NB4 (cell line): ENCODE measurements around the gene LDLRAD4.

ENCODE experiments used
- POLR2A ChIP-seq: IDR thresholded peaks from 2 replicates; pipeline ENCODE4 v1.6.1; 2011; ENCODE audit warnings: mild to moderate bottlenecking; ENCODE audit not compliant: insufficient read length; ENCODE audit errors: extremely low read depth
- TF ChIP-seq, protein P1 (sequence below): IDR thresholded peaks from 2 replicates; pipeline ENCODE4 v1.6.1; 2011; ENCODE audit warnings: low read depth, low read length

DNA sequence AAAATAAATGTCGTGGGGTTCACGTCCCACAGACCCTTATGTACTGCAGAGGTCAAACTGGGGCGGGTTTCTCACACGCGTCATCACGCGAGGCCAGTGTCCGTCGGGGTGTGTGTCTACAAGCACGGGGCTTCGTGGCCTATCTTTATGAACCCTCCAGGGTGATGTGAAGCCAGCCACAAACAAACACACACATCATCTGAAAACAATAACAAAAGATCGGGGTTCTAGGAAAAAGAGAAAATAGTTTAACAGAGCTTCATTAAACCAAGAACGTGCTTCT lies 23.3 kb downstream of the LDLRAD4 start:
- TF ChIP-seq POLR2A, result no peak
- TF ChIP-seq, protein P1, sequence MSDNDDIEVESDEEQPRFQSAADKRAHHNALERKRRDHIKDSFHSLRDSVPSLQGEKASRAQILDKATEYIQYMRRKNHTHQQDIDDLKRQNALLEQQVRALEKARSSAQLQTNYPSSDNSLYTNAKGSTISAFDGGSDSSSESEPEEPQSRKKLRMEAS, result no peak
